Esophagus muscularis mucosa (tissue), 4 donors: ENCODE results near the gene HK3. TPM values are rescaled to one million over a fixed set of nuclear protein-coding genes. Genes with fewer than 3 reads are reported as not detected.

ENCODE experiments used
- DNase-seq: peaks from one replicate; pipeline ENCODE4 v3.0.0-alpha.2; 2017; ENCODE audit errors: extremely low spot score
- H3K27ac ChIP-seq, 4 donors: fragments of 200-600 bp; sonication (generic); replicated peaks in 1 of 4; 1 replicate in 3 of 4; 2 replicates in 1 of 4; pipeline ENCODE4 v1.5.1; 2016 to 2019; ENCODE audit warnings: mild to moderate bottlenecking in 1 of 4
- H3K27me3 ChIP-seq, 4 donors: fragments of 200-600 bp; sonication (generic); one replicate each; pipeline versions ENCODE4 v1.5.1 to v1.6.0; 2016 to 2019
- H3K36me3 ChIP-seq, 4 donors: fragments of 200-600 bp; sonication (generic); one replicate each; pipeline ENCODE4 v1.5.1; 2016 to 2019
- H3K4me1 ChIP-seq, 4 donors: fragments of 200-600 bp; sonication (generic); one replicate each; pipeline ENCODE4 v1.5.1; 2016 to 2019
- H3K4me3 ChIP-seq, 4 donors: fragments of 200-600 bp; sonication (generic); 1 replicate in 2 of 4; 2 replicates in 2 of 4; pipeline ENCODE4 v1.5.1; 2016 to 2019; ENCODE audit warnings: mild to moderate bottlenecking in 4 of 4, moderate library complexity in 1 of 4
- H3K9me3 ChIP-seq, 4 donors: fragments of 200-600 bp; sonication (generic); 1 replicate in 3 of 4; 2 replicates in 1 of 4; pipeline ENCODE4 v1.5.1; 2016 to 2019
- EP300 ChIP-seq: sonication (generic); formaldehyde crosslinking; IDR thresholded peaks from one replicate; pipeline ENCODE4 v1.6.1; 2017; ENCODE audit warnings: antibody characterized with exemption
- POLR2A ChIP-seq: fragments of 450-650 bp; IDR thresholded peaks from one replicate; pipeline ENCODE4 v1.6.1; 2017; ENCODE audit warnings: antibody characterized with exemption, moderate library complexity, mild to moderate bottlenecking, low read depth
- POLR2AphosphoS5 ChIP-seq, 2 donors: sonication (generic); formaldehyde crosslinking; IDR thresholded peaks; one replicate each; pipeline ENCODE4 v1.6.1; 2017; ENCODE audit warnings: antibody characterized with exemption in 2 of 2
- WGBS: methylation state at CpG from one replicate; pipeline ENCODE4 v1.1.5; 2018; 5-methylcytosine and 5-hydroxymethylcytosine counted together
- intact Hi-C: fragments of 100-400 bp; cut with DNase I; formaldehyde crosslinking; loops from one replicate; pipeline ENCODE4 v1.15.1; 2023
- total RNA-seq, 4 donors: library from RNA; depleted of rRNA; stranded (reverse); fragments of >200 nt; gene quantifications; one replicate each; pipeline versions ENCODE4 v1.1.0 to v1.2.1, GENCODE V29; 2016
- TF ChIP-seq, protein P1 (sequence below), 3 experiments: fragments of 200-600 bp in 2 of 3; fragments of 450-650 bp in 1 of 3; sonication (generic) in 2 of 3; IDR thresholded peaks; one replicate each; pipeline ENCODE4 v1.5.1; 2017 to 2019; ENCODE audit warnings: antibody characterized with exemption in 3 of 3, mild to moderate bottlenecking in 2 of 3, moderate library complexity in 1 of 3

The HK3 gene
- total RNA-seq, 4 donors from 2014 or later = 3.8 to 11.6 (median 6.9) TPM

GRCh38 chr5:176877793-176878331, 21.3 kb downstream of the HK3 start:
- TF ChIP-seq POLR2A (no peak), POLR2AphosphoS5 (IDR thresholded peaks at IDR 0.05) (no peak), EP300 (no peak)
- TF ChIP-seq, protein P1, sequence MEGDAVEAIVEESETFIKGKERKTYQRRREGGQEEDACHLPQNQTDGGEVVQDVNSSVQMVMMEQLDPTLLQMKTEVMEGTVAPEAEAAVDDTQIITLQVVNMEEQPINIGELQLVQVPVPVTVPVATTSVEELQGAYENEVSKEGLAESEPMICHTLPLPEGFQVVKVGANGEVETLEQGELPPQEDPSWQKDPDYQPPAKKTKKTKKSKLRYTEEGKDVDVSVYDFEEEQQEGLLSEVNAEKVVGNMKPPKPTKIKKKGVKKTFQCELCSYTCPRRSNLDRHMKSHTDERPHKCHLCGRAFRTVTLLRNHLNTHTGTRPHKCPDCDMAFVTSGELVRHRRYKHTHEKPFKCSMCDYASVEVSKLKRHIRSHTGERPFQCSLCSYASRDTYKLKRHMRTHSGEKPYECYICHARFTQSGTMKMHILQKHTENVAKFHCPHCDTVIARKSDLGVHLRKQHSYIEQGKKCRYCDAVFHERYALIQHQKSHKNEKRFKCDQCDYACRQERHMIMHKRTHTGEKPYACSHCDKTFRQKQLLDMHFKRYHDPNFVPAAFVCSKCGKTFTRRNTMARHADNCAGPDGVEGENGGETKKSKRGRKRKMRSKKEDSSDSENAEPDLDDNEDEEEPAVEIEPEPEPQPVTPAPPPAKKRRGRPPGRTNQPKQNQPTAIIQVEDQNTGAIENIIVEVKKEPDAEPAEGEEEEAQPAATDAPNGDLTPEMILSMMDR (IDR thresholded peaks at IDR 0.05) = no peak
- intact Hi-C loops = no loop called here
- no peak overlapping the region for H3K27ac ChIP-seq
- H3K36me3 ChIP-seq = no peaks in the 10 kb centered on the region
- H3K27me3 ChIP-seq = peaks cover 0 to 64% (median 0%) of the 10 kb centered on the region in 4 donors
- no peak overlapping the region for H3K4me3 ChIP-seq
- no peaks in the 10 kb centered on the region for H3K4me1 ChIP-seq
- 65% methylated on average over 4 of the region's 21 CpGs for WGBS
- no peaks in the 10 kb centered on the region for H3K9me3 ChIP-seq
- no peak for DNase-seq

- WGBS = 66% methylated on average over 13 of the region's 24 CpGs
- Histone ChIP-seq H3K36me3 (no peaks in the 10 kb centered on the region), H3K27me3 (peaks cover 0 to 64% (median 0%) of the 10 kb centered on the region in 4 donors), H3K4me1 (no peaks in the 10 kb centered on the region), H3K4me3 (no peak overlapping the region), H3K9me3 (no peaks in the 10 kb centered on the region), H3K27ac (no peak overlapping the region)
- TF ChIP-seq POLR2A = no peak
- no peak for TF ChIP-seq EP300
- no peak for TF ChIP-seq POLR2AphosphoS5 (IDR thresholded peaks at IDR 0.05)
- TF ChIP-seq, protein P1 (IDR thresholded peaks at IDR 0.05) = no peak
- intact Hi-C loops = no loop called here
- no peak for DNase-seq
Observed at GRCh38 chr5:176876506-176877431, 22.4 kb downstream of the HK3 start.

GRCh38 chr5:176875783-176876505, 23.2 kb downstream of the HK3 start:
- no peak for DNase-seq
- Histone ChIP-seq H3K27me3 (peaks cover 0 to 64% (median 0%) of the 10 kb centered on the region in 4 donors), H3K27ac (no peak overlapping the region), H3K36me3 (no peaks in the 10 kb centered on the region), H3K9me3 (no peaks in the 10 kb centered on the region), H3K4me3 (no peak overlapping the region), H3K4me1 (no peaks in the 10 kb centered on the region)
- TF ChIP-seq POLR2AphosphoS5 (IDR thresholded peaks at IDR 0.05) (no peak), EP300 (no peak)
- 29% methylated on average over 9 of the region's 27 CpGs for WGBS
- intact Hi-C loops = no loop called here

DNA sequence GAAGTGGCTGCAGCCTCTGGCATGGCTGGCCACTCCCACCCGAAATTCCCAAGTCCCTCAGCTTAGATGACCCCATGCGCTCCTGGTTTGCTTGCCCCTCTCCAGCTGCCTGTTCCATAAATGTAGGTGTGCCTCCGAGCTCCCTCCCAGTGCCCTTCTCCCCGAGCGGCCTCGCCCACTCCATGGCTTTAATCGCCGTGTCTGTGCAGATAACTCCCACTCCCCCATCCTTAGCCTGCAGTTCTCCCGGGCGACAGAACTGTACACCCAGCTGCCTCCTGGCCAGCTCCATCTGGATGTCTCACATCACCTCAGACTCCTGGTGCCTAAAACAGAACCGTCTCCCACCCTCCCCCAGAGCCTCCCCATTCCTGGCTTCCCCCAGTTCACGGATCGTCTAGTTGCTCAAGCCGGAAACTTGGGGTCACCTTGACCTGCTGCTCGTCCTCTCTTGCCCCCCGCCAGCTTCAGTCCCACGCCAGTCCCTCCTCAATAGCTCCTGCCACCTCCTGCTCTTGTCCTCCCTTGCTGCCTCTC, 24.1 kb downstream of the HK3 start:
- H3K4me1 ChIP-seq = no peaks in the 10 kb centered on the region
- intact Hi-C loops = no loop called here
- no peaks in the 10 kb centered on the region for H3K36me3 ChIP-seq
- no peak for DNase-seq
- no peak overlapping the region for H3K4me3 ChIP-seq
- H3K9me3 ChIP-seq = no peaks in the 10 kb centered on the region
- TF ChIP-seq POLR2A = no peak
- TF ChIP-seq, protein P1 (IDR thresholded peaks at IDR 0.05) = no peak
- TF ChIP-seq POLR2AphosphoS5 (IDR thresholded peaks at IDR 0.05) = no peak
- no peak for TF ChIP-seq EP300
- H3K27ac ChIP-seq = no peak overlapping the region
- 63% methylated on average over 17 of the region's 17 CpGs for WGBS
- H3K27me3 ChIP-seq = peaks cover 0 to 67% (median 0%) of the 10 kb centered on the region in 4 donors
